Central memory CD4-positive, alpha-beta T cell (primary cell): ENCODE measurements around the gene KHDRBS1.
"Not testable (repeated sequence)": the region's sequence is repeated elsewhere in the genome, so short reads cannot be mapped to it uniquely, and the experiment has no call there.

ENCODE experiments used
- DNase-seq: peaks from one replicate; pipeline ENCODE4 v3.0.0; 2022

The KHDRBS1 gene

DNA sequence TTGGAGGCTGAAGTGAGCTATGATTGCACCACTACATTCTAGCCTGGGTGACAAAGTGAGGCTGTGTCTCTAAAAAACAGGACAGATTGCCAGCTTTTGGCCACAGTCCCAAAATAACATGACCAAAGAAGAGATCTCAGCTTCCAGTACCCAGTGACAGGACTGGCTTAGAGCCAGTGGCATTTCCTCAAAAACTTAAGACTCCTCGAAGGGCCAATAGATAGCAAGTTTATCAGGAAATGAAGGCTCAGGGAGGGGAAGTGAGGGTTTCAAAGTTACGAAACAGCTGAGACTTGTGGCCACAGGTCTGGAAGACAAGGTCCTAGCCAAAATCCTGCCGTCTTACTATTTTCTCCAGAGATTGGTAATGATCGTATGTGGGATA is 52.8 kb downstream of the KHDRBS1 start:
- peak; percentile 23 for DNase-seq

DNA sequence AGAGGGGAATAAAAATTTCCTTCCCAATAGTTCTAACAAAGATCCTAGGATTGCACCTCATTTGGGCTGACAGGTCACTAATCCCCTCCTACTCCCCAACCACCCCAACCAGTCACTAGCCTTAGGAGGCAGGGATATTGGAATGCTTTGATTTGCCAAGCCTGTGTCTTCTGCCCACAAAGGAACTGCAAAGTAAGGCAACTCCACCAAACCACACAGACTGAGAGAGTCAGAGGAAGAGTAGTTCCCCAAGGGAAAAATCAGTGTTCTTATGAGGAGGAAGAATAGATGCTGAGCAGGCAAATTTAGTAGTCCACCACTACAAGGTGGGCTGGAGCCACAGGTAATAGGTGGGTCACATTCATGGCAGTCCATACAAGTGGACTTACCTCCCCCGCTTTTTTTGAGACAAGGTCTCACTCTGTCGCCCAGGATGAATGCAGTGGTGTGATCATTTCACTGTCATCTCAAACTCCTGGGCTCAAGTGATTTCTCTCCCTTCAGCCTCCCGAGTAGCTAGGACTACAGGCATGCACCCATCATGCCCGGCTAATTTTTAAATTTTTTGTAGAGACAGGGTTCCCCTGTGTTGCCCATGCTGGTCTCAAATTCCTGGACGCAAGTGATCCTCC is 55.4 kb downstream of the KHDRBS1 start:
- DNase-seq, result no peak

- DNase-seq, result no peak
These were observed 58.3 kb downstream of the KHDRBS1 start for GRCh38 chr1:32071758-32072621.

- DNase-seq, result peak; percentile 95
These were observed 59.1 kb downstream of the KHDRBS1 start, which contains the start of gene TMEM39B for GRCh38 chr1:32072622-32073298. Gene TMEM39B, plus strand, starts transcription at chr1:32072939. Its CDS starts 109 bp downstream, at chr1:32073048.

DNA sequence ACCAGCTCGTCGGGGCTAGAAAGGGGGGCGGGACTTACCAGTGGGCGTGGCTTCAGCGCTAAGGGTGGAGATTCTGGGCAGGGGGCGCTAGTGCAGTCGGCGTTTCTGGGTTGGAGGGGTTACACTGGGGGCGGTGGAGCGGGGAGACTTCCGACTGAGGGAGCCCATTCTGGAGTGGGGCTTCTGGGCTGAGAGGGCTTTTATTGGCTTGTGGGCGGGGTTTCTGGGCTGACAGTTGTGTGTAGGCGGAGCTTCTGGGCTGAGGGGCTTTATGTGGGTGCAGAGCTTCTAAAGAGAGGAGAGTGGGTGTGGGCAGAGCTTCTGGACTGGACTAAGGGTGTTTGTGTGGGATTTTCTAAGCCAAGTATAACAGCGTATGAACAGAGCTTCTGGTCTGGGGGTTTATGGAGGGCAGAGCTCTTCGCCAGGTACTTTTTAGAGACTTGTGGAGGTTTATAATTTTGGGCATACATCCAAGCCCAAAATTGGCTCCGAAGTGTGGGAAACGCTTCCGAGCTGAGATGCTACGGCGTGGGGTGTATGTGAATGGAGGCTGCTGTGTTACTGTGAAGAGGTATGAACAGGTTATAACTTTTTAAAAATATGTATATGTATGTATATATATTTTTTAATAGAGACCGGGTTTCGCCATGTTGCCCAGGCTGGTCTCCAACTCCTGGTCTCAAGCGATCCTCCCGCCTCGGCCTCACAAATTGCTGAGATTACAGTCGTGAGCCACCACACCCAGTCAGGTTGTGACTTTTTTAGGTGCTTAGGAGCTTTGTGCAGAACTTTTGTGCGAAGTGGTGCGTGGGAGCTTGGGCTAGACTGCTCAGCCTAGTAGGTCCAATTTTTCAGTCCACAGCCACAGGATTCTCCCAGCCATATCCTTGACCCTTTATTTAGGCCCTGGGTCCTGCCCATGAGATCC is 59.9 kb downstream of the KHDRBS1 start:
- DNase-seq, result no peak

DNA sequence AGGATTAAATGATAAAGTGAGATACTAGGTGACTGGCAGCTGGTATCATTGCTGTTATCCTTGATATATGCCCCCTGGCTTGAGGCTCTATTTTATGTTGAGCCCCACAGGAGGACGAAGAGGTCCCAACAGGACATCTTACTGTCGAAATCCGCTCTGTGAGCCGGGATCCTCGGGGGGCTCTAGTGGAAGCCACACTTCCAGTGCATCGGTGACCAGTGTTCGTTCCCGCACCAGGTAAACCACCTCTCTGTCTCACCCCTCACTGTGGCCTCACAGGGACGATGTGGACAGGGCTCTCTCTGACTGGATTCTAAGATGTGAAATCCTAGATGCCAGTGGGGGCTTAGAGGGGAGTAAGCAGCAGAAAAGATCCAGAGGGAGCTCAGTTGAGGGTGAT is 61.2 kb downstream of the KHDRBS1 start:
- DNase-seq, result no peak

GRCh38 chr1:32077451-32077850 is 63.8 kb downstream of the KHDRBS1 start:
- no peak for DNase-seq

DNA sequence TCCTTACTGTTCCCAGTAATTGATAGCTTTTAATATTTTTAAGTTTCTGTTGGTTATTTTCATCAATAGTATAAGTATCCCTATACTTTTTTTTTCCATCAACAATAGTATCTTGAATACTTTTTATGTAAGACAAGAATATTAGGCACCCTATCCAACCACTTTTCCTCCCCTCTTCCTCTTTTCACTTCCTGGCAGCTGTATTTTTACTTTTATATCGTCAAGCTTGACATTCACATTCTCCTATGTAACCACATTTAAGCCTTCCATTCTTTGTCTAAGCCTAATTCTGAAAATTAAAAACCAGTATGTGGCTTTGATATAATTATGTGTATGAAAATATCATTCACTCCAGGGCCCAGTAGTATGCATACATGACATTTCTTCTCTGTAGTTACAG is 68.4 kb downstream of the KHDRBS1 start:
- DNase-seq, result no peak

DNA sequence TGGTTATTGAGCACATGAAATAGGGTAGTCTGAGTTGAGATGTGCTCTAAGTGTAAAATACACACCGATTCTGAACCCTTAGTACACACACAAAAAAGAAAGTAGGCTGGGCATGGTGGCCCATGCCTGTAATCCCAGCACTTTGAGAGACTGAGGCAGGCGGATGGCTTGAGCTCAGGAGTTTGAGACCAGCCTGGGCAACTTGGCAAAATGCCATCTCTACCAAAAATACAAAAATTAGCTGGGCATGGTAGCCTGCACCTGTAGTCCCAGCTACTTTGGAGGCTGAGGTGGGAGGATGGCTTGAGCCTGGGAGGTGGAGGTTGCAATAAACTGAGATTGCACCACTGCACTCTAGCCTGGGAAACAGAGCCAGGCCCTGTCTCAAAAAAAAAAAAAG is 72.7 kb downstream of the KHDRBS1 start:
- DNase-seq, result not testable (repeated sequence)

- no peak for DNase-seq
These were observed 77.5 kb downstream of the KHDRBS1 start for GRCh38 chr1:32091176-32091575.

DNA sequence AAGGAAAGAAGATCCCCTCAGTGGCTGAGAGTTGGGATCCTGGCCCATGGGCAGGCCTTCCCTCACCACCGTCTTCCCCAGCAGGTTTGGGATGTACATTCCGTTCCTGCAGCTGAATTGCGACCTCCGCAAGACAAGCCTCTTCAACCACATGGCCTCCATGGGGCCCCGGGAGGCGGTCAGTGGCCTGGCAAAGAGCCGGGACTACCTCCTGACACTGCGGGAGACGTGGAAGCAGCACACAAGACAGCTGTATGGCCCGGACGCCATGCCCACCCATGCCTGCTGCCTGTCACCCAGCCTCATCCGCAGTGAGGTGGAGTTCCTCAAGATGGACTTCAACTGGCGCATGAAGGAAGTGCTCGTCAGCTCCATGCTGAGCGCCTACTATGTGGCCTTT is 77.9 kb downstream of the KHDRBS1 start:
- no peak for DNase-seq
